ENCODE measurements around the gene SMARCC1. TPM values are rescaled to one million over a fixed set of nuclear protein-coding genes. Genes with fewer than 3 reads are reported as not detected.

Gene SMARCC1
- total RNA-seq, 1 experiment from 2014 or later = 84.2 TPM

DNA sequence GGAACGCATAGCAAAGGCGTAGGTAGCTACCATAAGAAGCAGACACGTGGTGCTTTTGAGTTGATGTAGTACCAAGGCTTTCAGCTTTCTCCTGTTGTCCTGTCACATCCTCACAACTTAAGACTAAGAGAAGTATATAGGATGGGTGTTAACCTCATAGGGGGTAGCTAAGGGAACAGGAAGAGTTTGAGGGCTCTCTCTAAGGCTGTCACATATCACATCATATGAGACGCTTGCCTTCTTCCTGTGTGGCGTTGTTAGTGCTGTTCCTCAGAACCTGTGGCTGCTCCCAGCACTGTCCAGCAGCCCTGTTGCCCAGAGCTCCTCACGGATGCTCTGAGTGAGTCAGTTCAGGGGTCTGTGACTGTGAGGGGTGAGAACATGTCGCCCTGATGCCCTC lies 35.9 kb upstream of the SMARCC1 start:
- no peaks in the 10 kb centered on the region for H3K9me3 ChIP-seq (ENCODE audit: control insufficient read depth, insufficient read depth, low read depth, low read length)
- TF ChIP-seq SIN3A (IDR thresholded peaks at IDR 0.05; ENCODE audit: borderline replicate concordance, insufficient read depth, low read depth, low read length) = no peak
- TF ChIP-seq, protein P1, sequence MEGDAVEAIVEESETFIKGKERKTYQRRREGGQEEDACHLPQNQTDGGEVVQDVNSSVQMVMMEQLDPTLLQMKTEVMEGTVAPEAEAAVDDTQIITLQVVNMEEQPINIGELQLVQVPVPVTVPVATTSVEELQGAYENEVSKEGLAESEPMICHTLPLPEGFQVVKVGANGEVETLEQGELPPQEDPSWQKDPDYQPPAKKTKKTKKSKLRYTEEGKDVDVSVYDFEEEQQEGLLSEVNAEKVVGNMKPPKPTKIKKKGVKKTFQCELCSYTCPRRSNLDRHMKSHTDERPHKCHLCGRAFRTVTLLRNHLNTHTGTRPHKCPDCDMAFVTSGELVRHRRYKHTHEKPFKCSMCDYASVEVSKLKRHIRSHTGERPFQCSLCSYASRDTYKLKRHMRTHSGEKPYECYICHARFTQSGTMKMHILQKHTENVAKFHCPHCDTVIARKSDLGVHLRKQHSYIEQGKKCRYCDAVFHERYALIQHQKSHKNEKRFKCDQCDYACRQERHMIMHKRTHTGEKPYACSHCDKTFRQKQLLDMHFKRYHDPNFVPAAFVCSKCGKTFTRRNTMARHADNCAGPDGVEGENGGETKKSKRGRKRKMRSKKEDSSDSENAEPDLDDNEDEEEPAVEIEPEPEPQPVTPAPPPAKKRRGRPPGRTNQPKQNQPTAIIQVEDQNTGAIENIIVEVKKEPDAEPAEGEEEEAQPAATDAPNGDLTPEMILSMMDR (IDR thresholded peaks at IDR 0.05) = no peak
- no peaks in the 10 kb centered on the region for H3K36me3 ChIP-seq (ENCODE audit: control insufficient read depth, insufficient read depth, low read length)
- ChIA-PET CTCF (no interaction called here), POLR2A (no interaction called here)
- H3K27ac ChIP-seq (ENCODE audit: low read length) = no peak overlapping the region
- intact Hi-C loops (cut with micrococcal nuclease; ENCODE audit: unreplicated experiment) (no loop called here), in situ Hi-C loops (cut with HindIII; ENCODE audit: low pct_unique_long_range_greater_than_20kb, low sequenced_read_pairs) (no loop called here)
- BruUV-seq (replicated peaks) = no TSS peak
- ATAC-seq (no peak), DNase-seq (ENCODE audit: low read depth, low spot score) (no peak)
- no peak overlapping the region for H3K4me3 ChIP-seq (ENCODE audit: low read depth in 2 of 2, low read length in 2 of 2)
- H3K4me1 ChIP-seq (ENCODE audit: control insufficient read depth, insufficient read depth, low read length) = no peaks in the 10 kb centered on the region
- H3K27me3 ChIP-seq (ENCODE audit: control insufficient read depth, insufficient read depth, low read length) = no peaks in the 10 kb centered on the region

DNA sequence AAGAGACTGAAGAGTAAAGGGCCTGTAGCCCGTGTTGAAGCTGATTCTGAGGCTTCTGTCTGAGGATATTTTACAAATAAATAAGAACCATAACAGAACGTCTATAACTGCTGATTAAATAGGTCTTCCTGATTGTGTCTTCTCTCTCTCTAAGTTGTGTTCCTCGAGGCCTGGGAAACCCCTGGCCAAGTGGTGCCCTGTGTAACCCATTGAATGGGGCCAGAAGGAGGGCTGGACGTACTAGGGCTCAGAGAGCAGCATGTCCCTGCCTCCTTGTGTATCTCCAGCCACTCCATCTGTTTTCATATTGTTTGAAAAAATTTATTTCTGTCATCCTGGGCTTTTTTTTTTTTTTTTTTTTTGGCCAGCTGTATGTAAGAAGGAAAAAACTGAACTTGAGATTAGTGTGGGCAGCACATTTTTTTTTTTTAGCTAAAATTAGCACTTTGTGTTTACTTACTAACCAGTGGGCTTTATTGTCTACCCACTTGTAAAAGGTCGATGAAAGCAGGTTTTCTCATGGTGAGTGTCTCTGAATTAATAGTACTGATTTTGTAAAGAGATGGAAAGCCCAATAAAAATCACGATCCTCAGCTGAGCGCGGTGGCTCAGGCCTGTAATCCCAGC lies 32.0 kb upstream of the SMARCC1 start:
- intact Hi-C loops (cut with micrococcal nuclease; ENCODE audit: unreplicated experiment) (no loop called here), in situ Hi-C loops (cut with HindIII; ENCODE audit: low pct_unique_long_range_greater_than_20kb, low sequenced_read_pairs) (no loop called here)
- Histone ChIP-seq H3K4me3 (ENCODE audit: low read depth in 2 of 2, low read length in 2 of 2) (no peak overlapping the region), H3K27ac (ENCODE audit: low read length) (no peak overlapping the region), H3K27me3 (ENCODE audit: control insufficient read depth, insufficient read depth, low read length) (no peaks in the 10 kb centered on the region), H3K4me1 (ENCODE audit: control insufficient read depth, insufficient read depth, low read length) (no peaks in the 10 kb centered on the region), H3K36me3 (ENCODE audit: control insufficient read depth, insufficient read depth, low read length) (no peaks in the 10 kb centered on the region; the same call in 1 of the 2 replicates), H3K9me3 (ENCODE audit: control insufficient read depth, insufficient read depth, low read depth, low read length) (no peaks in the 10 kb centered on the region)
- CTCF ChIA-PET = no interaction called here
- TF ChIP-seq TCF7L2 (IDR thresholded peaks at IDR 0.05; ENCODE audit: low read depth, low read length) (no peak), SIN3A (IDR thresholded peaks at IDR 0.05; ENCODE audit: borderline replicate concordance, insufficient read depth, low read depth, low read length) (no peak), POLR2AphosphoS5 (IDR thresholded peaks at IDR 0.05; ENCODE audit: low read depth, low read length) (no peak)
- TF ChIP-seq, protein P1 (IDR thresholded peaks at IDR 0.05) = no peak
- TF ChIP-seq, protein P2, sequence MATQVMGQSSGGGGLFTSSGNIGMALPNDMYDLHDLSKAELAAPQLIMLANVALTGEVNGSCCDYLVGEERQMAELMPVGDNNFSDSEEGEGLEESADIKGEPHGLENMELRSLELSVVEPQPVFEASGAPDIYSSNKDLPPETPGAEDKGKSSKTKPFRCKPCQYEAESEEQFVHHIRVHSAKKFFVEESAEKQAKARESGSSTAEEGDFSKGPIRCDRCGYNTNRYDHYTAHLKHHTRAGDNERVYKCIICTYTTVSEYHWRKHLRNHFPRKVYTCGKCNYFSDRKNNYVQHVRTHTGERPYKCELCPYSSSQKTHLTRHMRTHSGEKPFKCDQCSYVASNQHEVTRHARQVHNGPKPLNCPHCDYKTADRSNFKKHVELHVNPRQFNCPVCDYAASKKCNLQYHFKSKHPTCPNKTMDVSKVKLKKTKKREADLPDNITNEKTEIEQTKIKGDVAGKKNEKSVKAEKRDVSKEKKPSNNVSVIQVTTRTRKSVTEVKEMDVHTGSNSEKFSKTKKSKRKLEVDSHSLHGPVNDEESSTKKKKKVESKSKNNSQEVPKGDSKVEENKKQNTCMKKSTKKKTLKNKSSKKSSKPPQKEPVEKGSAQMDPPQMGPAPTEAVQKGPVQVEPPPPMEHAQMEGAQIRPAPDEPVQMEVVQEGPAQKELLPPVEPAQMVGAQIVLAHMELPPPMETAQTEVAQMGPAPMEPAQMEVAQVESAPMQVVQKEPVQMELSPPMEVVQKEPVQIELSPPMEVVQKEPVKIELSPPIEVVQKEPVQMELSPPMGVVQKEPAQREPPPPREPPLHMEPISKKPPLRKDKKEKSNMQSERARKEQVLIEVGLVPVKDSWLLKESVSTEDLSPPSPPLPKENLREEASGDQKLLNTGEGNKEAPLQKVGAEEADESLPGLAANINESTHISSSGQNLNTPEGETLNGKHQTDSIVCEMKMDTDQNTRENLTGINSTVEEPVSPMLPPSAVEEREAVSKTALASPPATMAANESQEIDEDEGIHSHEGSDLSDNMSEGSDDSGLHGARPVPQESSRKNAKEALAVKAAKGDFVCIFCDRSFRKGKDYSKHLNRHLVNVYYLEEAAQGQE (IDR thresholded peaks at IDR 0.05; ENCODE audit: insufficient read depth in 1 of 2, low read depth in 2 of 2, low read length in 1 of 2) = no peak
- DNase-seq (ENCODE audit: low read depth, low spot score) (no peak), ATAC-seq (no peak)
- POLR2A ChIA-PET = no interaction called here
- no TSS peak for BruUV-seq (replicated peaks)

Data from Panc1 (cell line).